ENCODE results near the gene COL23A1.
"Not testable (repeated sequence)": the region's sequence is repeated elsewhere in the genome, so short reads cannot be mapped to it uniquely, and the experiment has no call there.

COL23A1 gene

DNA sequence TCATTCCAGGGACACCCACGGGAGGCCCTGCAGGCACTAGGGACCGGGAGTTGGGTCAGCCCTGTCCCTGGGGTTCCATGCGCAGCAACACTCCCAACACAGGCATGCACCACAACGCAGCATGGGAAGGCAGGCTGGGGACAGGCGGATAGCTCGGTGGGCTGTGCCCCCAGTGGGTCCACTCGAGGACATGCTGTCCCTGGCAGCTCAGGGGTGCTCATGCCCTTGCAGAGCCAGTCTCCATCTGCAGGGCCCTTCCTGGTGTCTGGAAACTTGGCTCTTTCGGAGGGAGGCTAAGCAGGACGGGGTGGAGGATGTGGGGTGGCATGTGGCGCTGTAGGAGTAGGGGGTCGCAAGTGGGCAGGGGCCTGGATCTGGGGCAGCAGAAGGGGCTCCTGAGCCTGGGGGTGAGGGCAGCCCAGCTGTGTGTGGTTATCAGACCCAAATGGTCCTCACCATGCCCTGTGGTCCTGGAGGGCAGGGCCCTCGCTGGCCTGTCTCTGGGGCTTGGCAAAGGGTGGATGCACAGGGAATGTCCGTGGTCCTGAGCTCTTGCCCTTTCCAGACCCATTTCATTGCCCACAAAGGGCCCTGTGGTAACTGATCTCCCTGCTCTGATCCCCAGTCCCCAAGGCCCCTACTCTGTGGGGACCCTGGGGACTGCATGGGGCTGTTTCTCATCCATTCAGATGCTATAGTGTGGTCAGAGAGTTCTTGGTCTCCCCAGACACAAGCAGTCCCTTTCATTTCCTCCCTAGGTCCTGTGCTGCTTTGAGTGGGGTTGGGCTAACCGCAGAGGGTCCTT lies 267.3 kb downstream of the COL23A1 start:
- DNase-seq (ENCODE audit: low read depth): no peak

DNA sequence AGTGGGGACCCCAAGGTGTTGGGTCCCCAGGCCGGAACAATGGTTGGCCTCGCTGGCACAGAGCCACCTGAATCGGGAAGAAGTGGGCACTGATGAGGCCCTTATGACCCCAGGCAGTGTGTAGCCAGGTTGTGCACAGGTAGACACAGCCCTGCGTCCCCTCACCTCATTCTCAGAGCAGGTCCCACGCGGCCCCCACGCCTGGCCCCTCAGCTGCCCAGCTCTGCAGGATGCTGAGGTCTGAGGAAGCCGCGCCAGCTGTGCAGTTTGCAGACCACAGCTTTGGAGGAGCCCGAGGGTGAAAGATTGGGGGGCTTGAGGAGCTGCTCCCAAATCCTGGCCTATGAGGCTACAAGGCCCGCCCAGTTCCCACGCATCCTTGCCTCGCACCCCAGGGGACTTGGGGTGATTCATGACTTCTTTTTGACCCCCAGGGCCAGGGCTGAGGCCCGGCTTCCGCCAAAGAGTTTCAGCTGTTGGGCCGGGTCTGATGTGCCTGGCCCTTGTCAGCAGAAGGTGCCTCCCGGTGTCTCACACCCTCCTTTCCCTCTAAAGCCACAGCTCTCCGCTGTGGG lies 269.8 kb downstream of the COL23A1 start:
- DNase-seq (ENCODE audit: low read depth): no peak

DNA sequence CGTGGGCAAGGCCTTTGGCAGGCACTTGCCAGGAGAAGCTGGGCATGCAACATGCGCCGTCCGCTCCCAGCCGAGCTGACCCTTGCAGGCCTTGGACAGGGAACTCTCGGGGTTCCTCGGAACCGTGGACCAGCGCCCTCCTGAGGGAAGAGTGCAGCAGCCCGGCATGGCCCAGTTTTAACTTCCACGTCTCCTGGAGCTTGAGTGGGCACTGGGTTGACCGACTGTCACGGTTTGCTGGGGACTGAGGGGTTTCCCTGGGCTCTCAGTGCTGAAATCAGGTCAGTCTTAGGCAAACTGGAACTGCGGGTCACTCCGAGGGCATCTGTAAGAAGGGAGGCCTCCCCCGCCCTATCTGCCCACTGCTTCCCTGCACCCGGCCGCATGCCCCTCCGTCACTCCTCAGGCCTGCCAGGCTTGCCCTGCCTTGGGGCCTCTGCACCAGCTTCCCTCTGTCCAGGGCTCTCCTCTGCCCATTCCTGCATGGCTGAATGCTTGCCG lies 270.6 kb downstream of the COL23A1 start:
- DNase-seq (ENCODE audit: low read depth): no peak

DNA sequence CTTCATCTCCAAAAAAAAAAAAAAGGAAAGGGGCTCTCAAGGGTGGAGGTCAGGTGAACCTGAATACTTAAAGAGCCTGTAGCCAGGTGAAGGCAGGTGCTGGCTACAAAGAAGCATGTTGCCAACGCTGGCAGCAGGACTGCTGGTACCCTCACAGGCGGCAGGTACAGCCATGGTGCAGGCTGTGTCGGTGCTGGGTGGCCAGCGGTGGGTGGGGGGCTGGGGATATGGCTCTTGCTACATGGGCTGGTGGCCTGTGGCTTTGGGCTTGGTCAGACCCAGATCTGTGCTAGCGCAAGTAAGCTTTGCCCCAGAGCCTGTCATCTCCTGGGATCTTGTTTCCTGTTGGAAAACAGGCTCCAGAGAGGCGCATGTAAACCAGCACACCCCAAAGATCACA lies 271.3 kb downstream of the COL23A1 start:
- DNase-seq (ENCODE audit: low read depth): no peak

DNA sequence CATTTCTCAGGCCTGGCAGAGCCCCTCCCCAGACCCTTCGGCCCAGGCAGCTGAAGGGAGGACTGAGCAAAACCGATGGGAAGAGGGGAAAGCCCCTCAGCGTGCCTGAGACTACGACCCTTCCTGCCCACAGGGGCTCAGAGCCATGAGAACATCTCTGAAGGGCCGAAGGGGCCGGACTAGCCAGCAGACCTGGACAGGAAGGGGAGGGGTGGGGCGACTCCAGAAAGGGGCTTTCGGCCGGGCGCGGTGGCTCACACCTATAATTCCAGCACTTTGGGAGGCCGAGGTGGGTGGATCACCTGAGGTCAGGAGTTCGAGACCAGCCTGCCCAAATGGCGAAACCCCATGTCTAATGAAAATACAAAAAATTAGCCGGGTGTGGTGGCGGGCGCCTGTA lies 271.8 kb downstream of the COL23A1 start:
- no peak for DNase-seq (ENCODE audit: low read depth)

DNA sequence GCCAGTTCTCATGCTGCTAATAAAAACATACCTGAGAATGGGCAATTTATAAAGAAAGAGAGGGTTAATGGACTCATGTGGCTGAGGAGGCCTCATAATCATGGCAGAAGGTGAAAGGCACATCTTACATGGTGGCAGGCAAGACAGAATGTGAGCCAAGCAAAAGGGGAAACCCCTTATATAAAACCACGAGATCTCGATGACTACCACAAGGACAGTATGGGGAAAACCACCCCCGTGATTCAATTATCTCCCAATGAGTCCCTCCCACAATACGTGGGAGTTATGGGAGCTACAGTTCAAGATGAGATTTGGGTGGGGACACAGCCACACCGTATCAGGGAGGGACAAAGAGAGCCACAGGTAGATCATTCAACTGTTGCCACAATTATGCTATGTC lies 272.5 kb downstream of the COL23A1 start:
- DNase-seq (ENCODE audit: low read depth): not testable (repeated sequence)

DNA sequence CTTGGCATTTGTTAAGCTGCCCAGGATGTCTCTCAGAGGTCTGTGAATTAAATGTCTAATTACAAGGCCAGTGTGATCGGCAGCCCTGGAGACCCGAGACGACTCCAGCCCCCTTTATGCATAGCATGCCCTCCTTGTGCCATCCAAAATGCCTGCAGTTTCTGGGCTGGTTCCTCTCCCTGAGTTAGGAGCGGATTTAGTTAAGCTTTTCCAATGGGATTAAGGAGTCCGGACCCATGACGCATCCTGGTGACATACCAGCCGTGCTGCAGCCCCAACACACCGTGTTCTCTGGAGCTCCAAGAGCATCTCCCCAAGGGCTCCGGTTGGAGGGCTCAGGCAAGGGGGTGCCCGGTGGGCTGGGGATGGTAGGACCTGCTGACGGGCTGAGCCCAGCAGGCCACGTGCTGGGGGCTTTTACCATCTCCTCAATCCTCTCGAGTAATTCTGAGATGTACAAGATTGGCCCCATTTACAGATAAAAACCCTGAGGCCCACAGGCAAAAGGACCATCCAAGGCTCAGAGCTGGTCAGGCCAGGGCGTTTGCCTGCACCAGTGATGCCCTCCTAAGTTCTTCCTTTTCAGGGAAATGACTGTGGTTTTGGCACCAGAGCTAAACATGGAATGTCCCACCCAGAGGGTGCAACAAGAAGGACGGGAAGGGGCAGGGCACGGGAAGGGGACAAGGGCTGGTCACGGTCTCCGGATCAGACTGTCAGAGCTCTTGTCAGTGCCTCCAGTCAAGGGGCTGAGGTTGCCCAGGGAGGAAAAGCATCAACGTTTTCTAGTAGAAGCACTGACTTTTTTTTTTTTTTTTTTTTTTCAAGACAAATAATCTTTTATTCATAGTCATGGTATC lies 275.0 kb downstream of the COL23A1 start:
- no peak for DNase-seq (ENCODE audit: low read depth)

DNA sequence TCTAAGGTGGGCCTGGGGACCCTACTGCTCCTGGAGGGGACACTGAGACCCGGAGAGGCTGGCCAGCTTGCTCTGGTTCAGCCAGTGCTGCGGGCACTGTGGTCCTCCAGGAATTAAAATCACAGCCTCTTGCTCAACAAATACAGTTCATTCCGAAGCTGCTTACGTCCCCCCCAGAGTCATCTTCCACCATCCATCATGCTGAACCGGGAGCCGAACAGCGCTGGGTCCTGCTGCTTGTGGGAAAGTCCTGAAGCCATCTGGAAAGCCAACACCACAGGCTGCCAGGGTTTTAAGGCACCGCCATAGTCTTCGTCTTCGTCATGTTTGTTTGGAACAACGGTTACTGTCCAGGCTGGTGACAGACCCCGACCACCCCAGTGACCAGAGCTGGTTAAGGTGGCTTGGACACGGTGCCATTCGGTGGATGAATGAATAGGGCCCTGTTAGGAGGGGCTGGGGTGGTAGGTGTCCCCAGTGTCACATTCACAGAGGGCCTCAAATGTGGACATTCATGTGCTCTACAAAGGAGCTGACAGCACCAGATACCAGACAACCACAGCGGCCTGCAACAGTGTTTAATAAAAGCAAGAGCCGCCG lies 276.0 kb downstream of the COL23A1 start:
- DNase-seq (ENCODE audit: low read depth): no peak

DNA sequence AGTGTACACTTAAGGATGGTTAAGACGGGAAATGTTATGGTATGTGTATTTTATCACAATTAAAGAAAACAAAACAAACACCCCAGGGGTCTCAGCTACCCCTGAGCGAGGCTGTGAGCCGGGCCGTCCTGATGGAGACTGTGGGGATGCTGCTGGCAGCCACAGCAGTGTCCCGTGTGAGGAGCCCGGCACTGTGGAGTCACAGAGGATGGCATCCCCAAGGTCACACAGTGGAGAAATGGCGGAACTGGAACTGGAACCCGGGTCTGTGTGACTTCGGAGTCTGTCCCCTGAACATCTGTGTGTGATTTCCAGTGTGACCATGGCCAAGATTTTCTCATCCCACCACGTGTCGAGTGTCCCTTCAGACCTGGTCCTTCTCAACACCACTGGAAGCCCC lies 276.9 kb downstream of the COL23A1 start:
- no peak for DNase-seq (ENCODE audit: low read depth)

DNA sequence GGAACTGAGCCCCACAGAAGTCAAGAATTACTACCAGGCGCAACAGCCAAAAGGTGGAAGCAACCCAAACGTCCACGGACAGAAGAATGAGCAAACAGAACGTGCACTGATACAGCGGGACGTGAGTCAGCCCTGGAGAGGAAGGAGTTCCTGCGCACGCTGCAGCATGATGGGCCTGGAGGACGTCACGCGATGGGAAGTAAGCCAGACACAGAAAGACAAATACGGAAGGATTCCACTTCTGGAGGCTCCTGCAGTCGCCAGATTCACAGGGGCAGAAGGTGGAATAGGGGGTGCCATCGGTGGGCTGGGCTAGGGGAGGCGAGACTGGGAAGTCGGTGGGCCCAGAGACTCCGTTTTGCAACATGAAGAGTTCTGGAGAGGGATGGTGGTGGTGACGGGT lies 277.3 kb downstream of the COL23A1 start:
- DNase-seq (ENCODE audit: low read depth): no peak

DNA sequence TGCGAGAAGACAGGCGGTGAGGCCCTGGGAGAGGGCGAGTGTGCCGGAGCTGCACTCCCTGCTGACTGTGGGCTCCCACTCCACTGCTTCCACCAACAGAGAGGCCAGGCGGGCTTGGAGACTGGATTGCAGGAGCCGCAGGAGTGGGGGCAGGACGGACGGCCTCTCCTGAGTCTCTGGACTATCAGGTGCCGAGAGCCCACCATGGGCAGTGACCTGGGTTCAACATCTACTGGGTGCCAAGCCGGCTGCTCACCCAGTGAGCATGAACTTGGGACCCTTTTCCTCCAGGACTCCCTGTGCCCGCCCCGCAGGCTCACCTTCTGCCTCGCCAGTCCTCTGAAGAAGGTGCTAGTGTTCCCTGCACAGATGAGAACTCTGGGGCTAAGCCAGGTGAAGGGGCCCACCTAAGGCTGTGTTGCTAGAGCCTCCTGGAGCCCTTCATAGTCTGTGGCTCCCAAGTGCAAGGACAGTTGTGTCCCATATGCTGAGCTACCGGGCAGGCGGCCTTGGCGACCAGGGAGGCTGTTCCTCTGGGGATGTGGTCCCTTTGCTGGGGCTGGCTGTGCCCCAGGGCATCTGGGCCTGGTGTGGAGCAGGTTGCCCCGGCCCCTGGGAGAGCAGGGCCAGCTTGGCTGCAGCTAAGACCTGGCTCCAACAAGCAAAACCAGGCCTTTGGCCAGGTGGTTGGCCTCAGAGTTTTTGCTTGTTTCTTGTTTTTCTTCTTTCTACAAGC lies 279.9 kb downstream of the COL23A1 start:
- no peak for DNase-seq (ENCODE audit: low read depth)

DNA sequence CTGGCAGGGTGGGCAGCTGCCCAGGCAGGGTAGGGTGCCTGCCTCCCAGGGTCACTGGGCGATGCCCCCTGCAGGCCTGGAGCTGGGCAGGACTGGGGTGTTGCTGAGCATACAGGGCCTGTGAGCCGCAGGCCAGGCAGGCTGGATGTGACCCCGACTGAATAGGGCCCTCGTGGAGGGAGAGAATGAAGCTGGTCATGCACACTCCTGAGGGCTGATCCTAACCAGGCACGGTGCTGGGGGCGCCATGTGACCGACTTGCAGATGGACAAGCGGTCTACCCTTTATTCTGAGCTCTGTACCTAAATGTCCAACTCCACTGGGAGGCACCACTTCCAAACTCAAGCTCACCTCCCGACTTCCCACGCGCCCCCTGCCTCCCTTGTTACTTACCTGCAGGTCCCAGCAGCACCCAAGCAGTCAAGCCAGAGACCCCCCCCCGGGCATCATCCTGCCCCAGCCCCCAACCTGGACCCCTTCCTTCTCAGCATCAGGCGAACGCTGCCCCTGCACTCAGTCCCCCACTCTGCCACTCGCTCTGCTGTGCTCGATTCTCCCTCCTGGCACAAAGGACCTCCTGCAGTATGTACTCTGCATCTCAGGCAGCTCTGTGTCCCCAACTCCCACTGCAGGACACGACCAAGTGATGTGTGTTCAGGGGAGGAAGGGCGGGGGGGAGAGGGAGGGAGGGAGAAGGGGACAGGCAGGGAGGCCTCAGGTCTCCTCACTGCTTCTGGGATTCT lies 280.8 kb downstream of the COL23A1 start:
- DNase-seq (ENCODE audit: low read depth): no peak

DNA sequence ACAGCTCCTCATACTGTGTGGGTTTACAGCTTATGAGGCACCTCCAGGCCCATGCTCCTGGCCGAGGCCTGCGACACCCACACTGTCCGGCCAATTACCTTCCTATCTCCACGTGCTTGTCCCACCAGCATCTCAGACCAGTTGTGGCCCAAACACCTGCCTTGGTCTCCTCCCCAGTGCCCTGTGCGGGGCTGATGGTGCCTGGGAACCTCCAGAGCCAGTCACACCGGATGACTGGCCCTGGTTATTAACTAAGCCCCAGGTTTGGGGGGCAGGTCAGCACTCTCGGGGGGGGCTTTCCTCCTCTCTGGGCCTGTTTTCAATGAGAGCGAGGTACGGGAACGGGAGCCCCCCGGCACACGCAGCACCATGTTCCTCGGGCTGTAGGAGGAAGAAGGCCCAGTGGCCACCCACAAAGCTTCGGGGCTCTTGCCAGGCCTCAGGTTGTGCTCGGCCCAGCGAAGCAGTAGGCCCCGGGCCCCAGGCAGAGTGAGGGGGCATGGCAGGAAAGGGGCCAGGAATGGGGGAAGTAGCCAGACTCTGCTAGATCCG lies 281.6 kb downstream of the COL23A1 start:
- no peak for DNase-seq (ENCODE audit: low read depth)

DNA sequence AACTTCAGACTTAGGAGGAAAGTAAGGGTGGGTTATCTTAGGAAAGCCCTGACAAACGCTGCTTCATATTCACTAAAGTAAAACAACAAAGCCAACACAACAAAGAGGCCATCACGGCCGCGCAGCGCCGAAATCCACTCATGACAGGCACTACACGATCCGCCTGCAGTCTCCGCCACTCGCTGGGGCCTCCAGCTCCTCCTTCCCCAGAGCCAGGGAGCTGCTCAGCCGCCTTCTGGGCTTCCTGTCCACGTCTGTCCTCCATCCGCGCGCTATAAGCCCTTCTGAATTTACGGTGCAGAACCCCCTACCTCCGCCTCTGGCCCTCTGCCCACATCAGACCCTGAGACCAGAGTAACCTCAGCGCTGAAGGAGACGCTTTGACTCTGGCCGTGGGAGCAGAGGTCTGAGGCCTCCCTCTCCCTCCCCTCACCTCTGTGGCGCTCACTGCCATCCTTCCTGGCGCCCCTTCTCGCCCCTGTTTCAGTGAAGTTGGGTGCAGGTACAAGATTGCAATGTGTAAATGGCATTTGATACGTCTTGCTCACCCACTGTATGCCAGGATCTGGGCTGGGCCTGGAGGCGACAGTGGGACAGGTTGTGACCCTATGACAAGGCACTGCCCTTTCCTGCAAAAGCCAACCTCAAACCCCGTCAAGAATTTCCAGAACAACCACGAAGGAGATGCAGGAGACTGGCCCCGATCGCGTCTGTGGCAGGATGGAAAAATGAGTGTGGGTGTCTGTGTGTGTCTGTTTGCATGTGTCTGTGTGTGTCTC lies 282.7 kb downstream of the COL23A1 start:
- DNase-seq (ENCODE audit: low read depth): no peak

DNA sequence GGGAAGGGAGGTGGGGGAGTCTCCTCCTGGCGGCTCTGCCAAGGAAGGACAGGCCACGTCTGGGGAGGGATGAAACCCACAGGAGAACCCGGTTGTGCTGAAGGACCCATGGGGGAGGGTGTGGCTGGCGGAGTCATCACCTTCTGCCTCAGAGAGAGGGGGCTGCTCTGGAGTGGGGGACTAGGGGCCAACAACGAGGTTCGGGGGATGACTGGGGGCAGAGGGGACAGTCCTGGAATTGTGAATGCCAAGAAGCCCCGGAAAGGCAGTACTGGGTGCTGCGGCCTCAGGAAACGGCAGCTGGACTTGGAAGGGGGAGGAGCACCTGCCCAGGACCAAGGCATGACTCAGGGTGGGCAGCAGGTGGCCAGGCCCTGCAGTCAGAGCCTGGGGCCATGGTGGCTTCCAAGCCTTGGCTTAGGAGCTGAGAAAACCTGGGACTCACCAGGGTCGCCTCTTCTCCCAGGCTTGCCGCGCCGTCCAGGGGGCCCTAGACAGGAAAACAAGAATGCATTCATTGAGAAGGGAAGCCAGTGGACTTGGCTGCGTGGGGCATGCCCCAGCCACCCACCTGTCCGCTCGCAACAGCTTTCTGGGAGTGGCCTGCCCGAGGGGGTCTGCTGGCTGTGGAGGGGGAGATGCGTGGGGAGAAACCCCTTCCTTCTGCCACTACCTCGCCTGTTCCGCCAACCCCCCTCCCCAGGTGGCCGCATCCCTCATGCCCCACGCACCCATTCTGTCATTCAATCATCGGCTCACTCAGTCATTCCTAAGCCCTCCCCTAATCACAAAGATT lies 283.6 kb downstream of the COL23A1 start:
- DNase-seq (ENCODE audit: low read depth): no peak

DNA sequence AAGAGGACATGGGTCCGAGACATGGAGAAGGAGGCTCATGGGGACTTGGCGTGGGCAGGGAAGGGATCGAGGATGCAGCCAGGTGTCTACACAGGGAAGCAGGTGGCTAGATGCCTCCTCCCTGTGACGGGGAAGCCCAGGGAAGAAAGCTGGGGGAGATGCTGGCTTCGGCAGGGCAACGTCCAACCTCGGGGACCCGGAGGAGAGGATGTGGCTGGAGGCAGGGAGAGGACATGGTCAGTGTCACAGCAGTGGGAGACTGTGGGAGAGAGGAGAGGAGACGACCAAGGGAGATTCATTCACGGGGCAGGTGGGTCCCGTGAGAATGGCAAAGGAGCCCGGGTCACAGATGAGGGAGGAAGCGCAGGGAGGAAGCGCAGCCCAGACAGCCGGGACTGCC lies 284.4 kb downstream of the COL23A1 start:
- DNase-seq (ENCODE audit: low read depth): no peak

DNA sequence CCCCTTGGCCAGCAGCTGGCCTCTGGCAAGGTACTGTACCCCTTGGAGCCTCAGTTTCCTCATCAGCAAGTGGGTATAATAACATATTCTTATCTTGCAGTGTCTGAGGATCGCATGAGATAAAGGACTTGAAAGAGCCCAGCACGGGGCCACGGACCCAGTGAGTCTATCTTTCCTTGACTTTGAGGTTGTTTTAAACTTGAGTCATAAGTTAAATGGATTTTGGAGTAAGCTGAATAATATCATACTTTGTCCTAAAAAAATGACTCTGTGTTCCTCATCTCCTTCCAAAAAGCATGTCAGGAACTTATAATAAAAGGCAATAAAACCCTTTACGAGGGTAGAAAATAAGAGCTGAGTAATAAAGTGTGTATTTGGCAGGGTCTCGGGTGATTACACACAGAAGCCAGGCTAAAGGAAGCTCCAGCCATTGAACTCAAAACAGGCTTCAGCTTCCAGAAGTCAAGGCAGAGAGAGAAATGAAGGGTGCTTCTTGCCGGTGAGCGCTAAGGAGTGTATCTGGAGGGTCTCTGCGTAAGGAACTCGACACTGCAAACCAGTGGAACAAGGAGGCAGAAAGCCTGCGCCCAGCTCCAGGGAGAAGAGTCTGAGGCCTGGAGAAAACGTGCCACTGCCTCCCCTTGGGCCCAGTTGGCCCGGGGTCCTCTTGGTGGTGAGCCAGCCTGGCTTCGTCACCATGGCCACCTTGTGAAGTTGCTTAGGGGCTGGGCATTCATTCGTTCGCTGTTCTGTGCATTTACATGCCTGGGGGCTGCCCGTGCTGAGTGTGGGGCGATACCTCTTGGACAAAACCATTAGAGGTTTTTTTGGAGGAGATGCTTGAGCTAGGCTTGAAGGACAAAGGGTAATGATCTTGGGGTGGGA lies 285.2 kb downstream of the COL23A1 start:
- no peak for DNase-seq (ENCODE audit: low read depth)

DNA sequence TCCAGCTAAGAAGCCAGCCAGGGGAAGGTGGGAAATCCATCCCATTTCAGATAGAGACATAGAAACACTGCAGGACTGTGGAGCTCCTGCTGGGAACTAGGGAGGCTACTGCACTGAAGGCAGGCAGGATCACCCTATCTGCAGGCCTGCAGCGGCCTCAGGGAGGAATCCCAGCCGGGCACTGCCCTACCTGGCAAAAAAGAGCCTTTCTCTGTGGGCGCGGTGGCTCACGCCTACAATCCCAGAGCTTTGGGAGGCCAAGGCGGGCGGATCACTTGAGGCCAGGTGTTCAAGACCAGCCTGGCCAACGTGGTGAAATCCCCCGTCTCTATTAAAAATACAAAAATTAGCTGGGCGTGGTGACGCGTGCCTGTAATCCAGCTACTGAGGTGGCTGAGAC lies 286.2 kb downstream of the COL23A1 start:
- no peak for DNase-seq (ENCODE audit: low read depth)
